Upper lobe of left lung (tissue), 4 donors: ENCODE measurements around the gene RCBTB2.

Experiments
- EP300 ChIP-seq, 4 donors: sonication (generic); formaldehyde crosslinking; IDR thresholded peaks; one replicate each; pipeline ENCODE4 v1.5.1; 2017; ENCODE audit warnings: antibody characterized with exemption in 4 of 4, control low read depth in 2 of 4
- POLR2A ChIP-seq, 4 donors: fragments of 450-650 bp; IDR thresholded peaks; one replicate each; pipeline ENCODE4 v1.5.1; 2016 to 2017; ENCODE audit warnings: antibody characterized with exemption in 4 of 4, mild to moderate bottlenecking in 2 of 4

- no peak for TF ChIP-seq EP300 (IDR thresholded peaks at IDR 0.05)
- TF ChIP-seq POLR2A (IDR thresholded peaks at IDR 0.05), result no peak
Observed at GRCh38 chr13:48446464-48446863, 86.4 kb downstream of the RCBTB2 start.
